ENCODE results near the gene SIRPB1. TPM values are rescaled to one million over a fixed set of nuclear protein-coding genes. Genes with fewer than 3 reads are reported as not detected.
"Not testable (repeated sequence)": the region's sequence is repeated elsewhere in the genome, so short reads cannot be mapped to it uniquely, and the experiment has no call there.

Gene SIRPB1
- total RNA-seq, 2 experiments from 2014 or later: 6.5 to 9.6 TPM

GRCh38 chr20:1652960-1653359, 33.2 kb upstream of the SIRPB1 start:
- Mint-ChIP-seq H3K27ac (peak overlapping the region; percentile 76), H3K4me1 (peaks cover 62% of the 10 kb centered on the region), H3K9me3 (peaks cover 7% of the 10 kb centered on the region), H3K36me3 (peaks cover 69% of the 10 kb centered on the region), H3K4me3 (peak overlapping the region; percentile 67), H3K27me3 (no peaks in the 10 kb centered on the region)
- ATAC-seq (ENCODE audit: low read depth): no peak
- DNase-seq: no peak
- POLR2A ChIA-PET: no interaction called here

GRCh38 chr20:1652104-1652503, 32.3 kb upstream of the SIRPB1 start:
- H3K9me3 Mint-ChIP-seq: peaks cover 7% of the 10 kb centered on the region
- POLR2A ChIA-PET: interaction anchor here (1.3 to 1.4 kb wide), 2 partner anchors 12 to 25 kb away, joined by 3 read pairs; no protein-coding TSS in a partner anchor
- H3K4me3 Mint-ChIP-seq: peak overlapping the region; percentile 83
- peak overlapping the region; percentile 73 for H3K27ac Mint-ChIP-seq
- no peak for DNase-seq
- no peaks in the 10 kb centered on the region for H3K27me3 Mint-ChIP-seq
- no peak for ATAC-seq (ENCODE audit: low read depth)
- H3K36me3 Mint-ChIP-seq: peaks cover 72% of the 10 kb centered on the region
- peaks cover 68% of the 10 kb centered on the region for H3K4me1 Mint-ChIP-seq

GRCh38 chr20:1651268-1652058, 31.7 kb upstream of the SIRPB1 start:
- H3K9me3 Mint-ChIP-seq: peaks cover 7% of the 10 kb centered on the region

GRCh38 chr20:1648101-1648500, 28.3 kb upstream of the SIRPB1 start:
- Mint-ChIP-seq H3K9me3 (peaks cover 2% of the 10 kb centered on the region), H3K4me3 (no peak overlapping the region), H3K4me1 (peaks cover 57% of the 10 kb centered on the region), H3K27ac (peak overlapping the region; percentile 48), H3K27me3 (no peaks in the 10 kb centered on the region), H3K36me3 (peaks cover 42% of the 10 kb centered on the region)
- ATAC-seq (ENCODE audit: low read depth) (no peak), DNase-seq (no peak)
- POLR2A ChIA-PET: no interaction called here

More at GRCh38 chr20:1651268-1652058, 31.7 kb upstream of the SIRPB1 start:
- no peak for DNase-seq
- H3K27me3 Mint-ChIP-seq: no peaks in the 10 kb centered on the region
- no peak for ATAC-seq (ENCODE audit: low read depth)
- peak overlapping the region; percentile 80 for H3K27ac Mint-ChIP-seq
- POLR2A ChIA-PET: interaction anchor here (0.7 to 1.6 kb wide), 5 partner anchors 12 to 83 kb away, joined by 3 to 7 read pairs (median 3); no protein-coding TSS in a partner anchor
- H3K4me1 Mint-ChIP-seq: peaks cover 71% of the 10 kb centered on the region
- H3K36me3 Mint-ChIP-seq: peaks cover 69% of the 10 kb centered on the region
- peak overlapping the region; percentile 83 for H3K4me3 Mint-ChIP-seq

GRCh38 chr20:1646975-1647431, 27.2 kb upstream of the SIRPB1 start:
- ATAC-seq (ENCODE audit: low read depth) (peak; percentile 85), DNase-seq (peak; percentile 44)
- Mint-ChIP-seq H3K27me3 (no peaks in the 10 kb centered on the region), H3K27ac (peak overlapping the region; percentile 80), H3K4me1 (peaks cover 48% of the 10 kb centered on the region), H3K9me3 (peaks cover 2% of the 10 kb centered on the region), H3K36me3 (peaks cover 35% of the 10 kb centered on the region), H3K4me3 (peak overlapping the region; percentile 58)
- POLR2A ChIA-PET: interaction anchor here (0.5 kb wide), 1 partner anchor 1337 kb away, joined by 3 read pairs; no protein-coding TSS in a partner anchor

- ATAC-seq (ENCODE audit: low read depth) (no peak), DNase-seq (no peak)
- Mint-ChIP-seq H3K36me3 (peaks cover 23% of the 10 kb centered on the region), H3K27me3 (no peaks in the 10 kb centered on the region), H3K4me3 (no peak overlapping the region), H3K4me1 (peaks cover 33% of the 10 kb centered on the region), H3K27ac (no peak overlapping the region), H3K9me3 (peaks cover 5% of the 10 kb centered on the region)
- POLR2A ChIA-PET: no interaction called here
These were observed 24.5 kb upstream of the SIRPB1 start for GRCh38 chr20:1644101-1644962.

GRCh38 chr20:1638643-1639042, 18.8 kb upstream of the SIRPB1 start:
- POLR2A ChIA-PET; ATAC-seq (ENCODE audit: low read depth); H3K9me3 Mint-ChIP-seq; H3K4me3 Mint-ChIP-seq; DNase-seq; H3K27me3 Mint-ChIP-seq: not testable (repeated sequence)
- H3K36me3 Mint-ChIP-seq: peaks cover 40% of the 10 kb centered on the region
- peaks cover 26% of the 10 kb centered on the region for H3K4me1 Mint-ChIP-seq
- peak overlapping the region; percentile 26 for H3K27ac Mint-ChIP-seq

GRCh38 chr20:1637755-1638154, 17.9 kb upstream of the SIRPB1 start:
- peaks cover 33% of the 10 kb centered on the region for H3K4me1 Mint-ChIP-seq
- no peak overlapping the region for H3K27ac Mint-ChIP-seq
- H3K9me3 Mint-ChIP-seq: peaks cover 8% of the 10 kb centered on the region
- POLR2A ChIA-PET: no interaction called here
- ATAC-seq (ENCODE audit: low read depth) (no peak), DNase-seq (no peak)
- H3K4me3 Mint-ChIP-seq: no peak overlapping the region
- peaks cover 44% of the 10 kb centered on the region for H3K36me3 Mint-ChIP-seq
- no peaks in the 10 kb centered on the region for H3K27me3 Mint-ChIP-seq

- no peak overlapping the region for H3K27ac Mint-ChIP-seq
- H3K36me3 Mint-ChIP-seq: peaks cover 48% of the 10 kb centered on the region
- peaks cover 38% of the 10 kb centered on the region for H3K4me1 Mint-ChIP-seq
- no peak overlapping the region for H3K4me3 Mint-ChIP-seq
- POLR2A ChIA-PET: no interaction called here
- DNase-seq: no peak
- peaks cover 8% of the 10 kb centered on the region for H3K9me3 Mint-ChIP-seq
- no peak for ATAC-seq (ENCODE audit: low read depth)
- H3K27me3 Mint-ChIP-seq: no peaks in the 10 kb centered on the region
These were observed 17.4 kb upstream of the SIRPB1 start for GRCh38 chr20:1637226-1637625.

GRCh38 chr20:1636621-1637020, 16.8 kb upstream of the SIRPB1 start:
- Mint-ChIP-seq H3K27me3 (no peaks in the 10 kb centered on the region), H3K4me3 (no peak overlapping the region), H3K4me1 (peaks cover 44% of the 10 kb centered on the region), H3K9me3 (peaks cover 8% of the 10 kb centered on the region), H3K27ac (no peak overlapping the region), H3K36me3 (peaks cover 54% of the 10 kb centered on the region)
- DNase-seq: no peak
- no peak for ATAC-seq (ENCODE audit: low read depth)
- POLR2A ChIA-PET: no interaction called here

GRCh38 chr20:1635291-1635979, 15.6 kb upstream of the SIRPB1 start:
- ATAC-seq (ENCODE audit: low read depth) (no peak), DNase-seq (no peak)
- POLR2A ChIA-PET: interaction anchor here (1.0 kb wide), 1 partner anchor 100 kb away, joined by 3 read pairs; no protein-coding TSS in a partner anchor
- peaks cover 7% of the 10 kb centered on the region for H3K9me3 Mint-ChIP-seq
- no peaks in the 10 kb centered on the region for H3K27me3 Mint-ChIP-seq
- no peak overlapping the region for H3K4me3 Mint-ChIP-seq
- peaks cover 62% of the 10 kb centered on the region for H3K36me3 Mint-ChIP-seq
- H3K4me1 Mint-ChIP-seq: peaks cover 47% of the 10 kb centered on the region
- no peak overlapping the region for H3K27ac Mint-ChIP-seq

- Mint-ChIP-seq H3K4me1 (peaks cover 41% of the 10 kb centered on the region), H3K27ac (peak overlapping the region; percentile 52), H3K4me3 (peak overlapping the region; percentile 26), H3K9me3 (no peaks in the 10 kb centered on the region), H3K27me3 (no peaks in the 10 kb centered on the region), H3K36me3 (peaks cover 64% of the 10 kb centered on the region)
- no peak for ATAC-seq (ENCODE audit: low read depth)
- POLR2A ChIA-PET: no interaction called here
- DNase-seq: no peak
These were observed 13.7 kb upstream of the SIRPB1 start for GRCh38 chr20:1633535-1633934.

- Mint-ChIP-seq H3K4me1 (peaks cover 38% of the 10 kb centered on the region), H3K9me3 (no peaks in the 10 kb centered on the region), H3K36me3 (peaks cover 71% of the 10 kb centered on the region), H3K4me3 (peak overlapping the region; percentile 4), H3K27ac (peak overlapping the region; percentile 62), H3K27me3 (no peaks in the 10 kb centered on the region)
- POLR2A ChIA-PET: no interaction called here
- ATAC-seq (ENCODE audit: low read depth): peak; percentile 65
- DNase-seq: no peak
These were observed 12.4 kb upstream of the SIRPB1 start for GRCh38 chr20:1632178-1632577.

Measured in activated naive CD8-positive, alpha-beta T cell treated with anti-CD3 and anti-CD28 coated beads, Interleukin-2, amount 10 ng/mL, durations not matched to agents 7 days and 5 days (primary cell).